Liver (tissue), 9 donors: ENCODE results near the gene MPP3. TPM values are rescaled to one million over a fixed set of nuclear protein-coding genes. Genes with fewer than 3 reads are reported as not detected.

Experiments
- DNase-seq: peaks from one replicate; pipeline ENCODE4 v3.0.0-alpha.2; 2017; ENCODE audit warnings: low spot score
- H3K27ac ChIP-seq, 2 donors: one replicate each; pipeline ENCODE4 v1.7.0; 2013; ENCODE audit warnings: inconsistent platforms in 2 of 2, low read length in 2 of 2, control low read depth in 1 of 2, low read depth in 1 of 2, mild to moderate bottlenecking in 1 of 2
- H3K27me3 ChIP-seq, 4 donors: one replicate each; pipeline versions ENCODE4 v1.6.1 to v1.7.0; 2013; ENCODE audit warnings: low read length in 3 of 4, inconsistent platforms in 1 of 4, mild to moderate bottlenecking in 1 of 4, moderate library complexity in 1 of 4; ENCODE audit not compliant: control insufficient read depth in 4 of 4, insufficient read depth in 4 of 4
- H3K36me3 ChIP-seq, 4 donors: one replicate each; pipeline versions ENCODE4 v1.6.1 to v1.7.0; 2013; ENCODE audit warnings: low read length in 3 of 4, mild to moderate bottlenecking in 3 of 4, low read depth in 1 of 4, moderate library complexity in 1 of 4; ENCODE audit not compliant: control insufficient read depth in 4 of 4, insufficient read depth in 3 of 4
- H3K4me1 ChIP-seq, 4 donors: one replicate each; pipeline versions ENCODE4 v1.6.1 to v1.7.0; 2013; ENCODE audit warnings: low read length in 3 of 4, mild to moderate bottlenecking in 3 of 4, moderate library complexity in 1 of 4; ENCODE audit not compliant: control insufficient read depth in 4 of 4, insufficient read depth in 4 of 4
- H3K4me3 ChIP-seq, 3 donors: one replicate each; pipeline versions ENCODE4 v1.6.1 to v1.7.0; 2013; ENCODE audit warnings: low read length in 3 of 3, control low read depth in 1 of 3, low read depth in 1 of 3, mild to moderate bottlenecking in 1 of 3
- H3K9ac ChIP-seq, 2 donors: one replicate each; pipeline ENCODE4 v1.7.0; 2013; ENCODE audit warnings: low read length in 2 of 2, mild to moderate bottlenecking in 2 of 2, moderate library complexity in 2 of 2, control low read depth in 1 of 2, low read depth in 1 of 2
- H3K9me3 ChIP-seq, 4 donors: one replicate each; pipeline versions ENCODE4 v1.6.1 to v1.7.0; 2013; ENCODE audit warnings: low read length in 3 of 4; ENCODE audit not compliant: control insufficient read depth in 4 of 4
- FOXA2 ChIP-seq: IDR thresholded peaks from 2 replicates; pipeline ENCODE4 v1.6.1; 2016; ENCODE audit warnings: antibody characterized with exemption
- GABPA ChIP-seq, 2 donors: IDR thresholded peaks in 1 of 2; conservative IDR thresholded peaks in 1 of 2; 2 replicates each; pipeline ENCODE4 v1.6.1; 2016; ENCODE audit warnings: antibody characterized with exemption in 2 of 2, mild to moderate bottlenecking in 1 of 2, moderate library complexity in 1 of 2
- HNF4G ChIP-seq: IDR thresholded peaks from 2 replicates; pipeline ENCODE4 v1.6.1; 2016; ENCODE audit warnings: antibody characterized with exemption
- TAF1 ChIP-seq: conservative IDR thresholded peaks from 2 replicates; pipeline ENCODE4 v1.6.1; 2016; ENCODE audit warnings: antibody characterized with exemption, mild to moderate bottlenecking
- WGBS: extraction: QIAGEN DNeasy Blood & Tissue Kit; methylation state at CpG from one replicate; pipeline ENCODE4 v1.1.7; 2013; 5-methylcytosine and 5-hydroxymethylcytosine counted together
- polyA plus RNA-seq, 2 donors: library from polyadenylated mRNA; stranded (reverse) in 1 of 2; unstranded in 1 of 2; fragments of 200-250 nt in 1 of 2; fragments of >200 nt in 1 of 2; fragmentation: Nextera tagmentation in 1 of 2; extraction: Ambion mirVana in 1 of 2; gene quantifications; one replicate each; pipeline versions ENCODE4 v1.2.1 to v1.2.3, GENCODE V29; 2013 to 2015
- total RNA-seq, 2 donors: library from RNA; depleted of rRNA; stranded (reverse); fragments of >200 nt; gene quantifications; one replicate each; pipeline ENCODE4 v1.2.3, GENCODE V29; 2014
- TF ChIP-seq, protein P1 (sequence below): fragments of 150-350 bp; IDR thresholded peaks from 2 replicates; pipeline ENCODE4 v1.5.1; 2017; ENCODE audit warnings: improper control_type of control experiment, low read depth, low read length; ENCODE audit not compliant: missing input control
- TF ChIP-seq, protein P2 (sequence below): IDR thresholded peaks from 2 replicates; pipeline ENCODE4 v1.6.1; 2016; ENCODE audit warnings: antibody characterized with exemption
- TF ChIP-seq, protein P3 (sequence below): IDR thresholded peaks from 2 replicates; pipeline ENCODE4 v1.6.1; 2016; ENCODE audit warnings: antibody characterized with exemption, mild to moderate bottlenecking
- donor health status: healthy.
- donor health status: healthy.
- donor health status: healthy.
- donor health status: healthy.
- donor health status: healthy.

The MPP3 gene
- total and polyA plus RNA-seq, 4 donors = 0.23 to 1.3 (median 0.72) TPM

DNA sequence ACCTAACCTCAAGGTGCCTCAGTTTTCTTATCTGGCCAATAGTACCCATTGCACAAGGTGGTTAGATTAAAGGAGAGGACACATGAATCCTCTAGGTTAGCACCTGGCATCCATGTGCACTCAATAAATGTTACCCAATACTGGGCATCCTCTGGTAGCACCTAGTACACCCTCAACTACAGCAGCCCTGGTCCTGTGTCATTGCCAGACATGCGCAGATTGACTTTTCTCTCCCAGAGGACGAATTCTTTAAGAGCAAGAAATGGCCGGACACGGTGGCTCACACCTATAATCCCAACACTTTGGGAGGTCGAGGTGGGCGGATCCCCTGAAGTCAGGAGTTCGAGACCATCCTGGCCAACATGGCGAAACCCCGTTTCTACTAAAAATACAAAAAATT, 61.5 kb downstream of the MPP3 start (continued):
- TF ChIP-seq, protein P1, sequence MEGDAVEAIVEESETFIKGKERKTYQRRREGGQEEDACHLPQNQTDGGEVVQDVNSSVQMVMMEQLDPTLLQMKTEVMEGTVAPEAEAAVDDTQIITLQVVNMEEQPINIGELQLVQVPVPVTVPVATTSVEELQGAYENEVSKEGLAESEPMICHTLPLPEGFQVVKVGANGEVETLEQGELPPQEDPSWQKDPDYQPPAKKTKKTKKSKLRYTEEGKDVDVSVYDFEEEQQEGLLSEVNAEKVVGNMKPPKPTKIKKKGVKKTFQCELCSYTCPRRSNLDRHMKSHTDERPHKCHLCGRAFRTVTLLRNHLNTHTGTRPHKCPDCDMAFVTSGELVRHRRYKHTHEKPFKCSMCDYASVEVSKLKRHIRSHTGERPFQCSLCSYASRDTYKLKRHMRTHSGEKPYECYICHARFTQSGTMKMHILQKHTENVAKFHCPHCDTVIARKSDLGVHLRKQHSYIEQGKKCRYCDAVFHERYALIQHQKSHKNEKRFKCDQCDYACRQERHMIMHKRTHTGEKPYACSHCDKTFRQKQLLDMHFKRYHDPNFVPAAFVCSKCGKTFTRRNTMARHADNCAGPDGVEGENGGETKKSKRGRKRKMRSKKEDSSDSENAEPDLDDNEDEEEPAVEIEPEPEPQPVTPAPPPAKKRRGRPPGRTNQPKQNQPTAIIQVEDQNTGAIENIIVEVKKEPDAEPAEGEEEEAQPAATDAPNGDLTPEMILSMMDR = no peak
- TF ChIP-seq FOXA2 = peak; percentile 38

DNA sequence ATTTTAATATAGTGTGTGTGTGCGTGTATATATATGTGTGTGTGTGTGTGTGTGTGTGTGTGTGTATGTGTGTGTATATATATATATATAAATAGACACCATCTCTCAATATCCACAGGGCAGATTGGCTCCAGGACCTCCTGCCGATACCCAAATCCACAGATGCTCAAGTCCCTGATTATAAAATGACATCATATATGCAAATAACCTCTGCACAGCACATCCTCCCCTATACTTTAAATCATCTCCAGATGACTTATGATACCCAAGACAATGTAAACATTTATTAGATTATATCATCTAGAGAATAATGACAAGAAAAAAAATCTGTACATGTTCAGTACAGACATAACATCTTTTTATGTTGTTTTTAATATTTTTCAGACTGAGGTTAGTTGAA, 62.0 kb downstream of the MPP3 start:
- Histone ChIP-seq H3K4me3 (no peak overlapping the region), H3K27ac (no peak overlapping the region), H3K27me3 (no peaks in the 10 kb centered on the region), H3K4me1 (peaks cover 21 to 65% (median 49%) of the 10 kb centered on the region in 4 donors), H3K9ac (no peak overlapping the region), H3K36me3 (peaks cover 0 to 36% (median 24%) of the 10 kb centered on the region in 4 donors), H3K9me3 (no peaks in the 10 kb centered on the region)
- TF ChIP-seq, protein P1 = no peak
- TF ChIP-seq TAF1 (no peak), GABPA (IDR thresholded peaks at IDR 0.05 in 1 of 2, conservative IDR thresholded peaks at IDR 0.05 in 1 of 2) (no peak)
- TF ChIP-seq, protein P2, sequence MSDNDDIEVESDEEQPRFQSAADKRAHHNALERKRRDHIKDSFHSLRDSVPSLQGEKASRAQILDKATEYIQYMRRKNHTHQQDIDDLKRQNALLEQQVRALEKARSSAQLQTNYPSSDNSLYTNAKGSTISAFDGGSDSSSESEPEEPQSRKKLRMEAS = no peak
- 92% methylated on average over 2 of the region's 2 CpGs for WGBS
- DNase-seq = no peak

DNA sequence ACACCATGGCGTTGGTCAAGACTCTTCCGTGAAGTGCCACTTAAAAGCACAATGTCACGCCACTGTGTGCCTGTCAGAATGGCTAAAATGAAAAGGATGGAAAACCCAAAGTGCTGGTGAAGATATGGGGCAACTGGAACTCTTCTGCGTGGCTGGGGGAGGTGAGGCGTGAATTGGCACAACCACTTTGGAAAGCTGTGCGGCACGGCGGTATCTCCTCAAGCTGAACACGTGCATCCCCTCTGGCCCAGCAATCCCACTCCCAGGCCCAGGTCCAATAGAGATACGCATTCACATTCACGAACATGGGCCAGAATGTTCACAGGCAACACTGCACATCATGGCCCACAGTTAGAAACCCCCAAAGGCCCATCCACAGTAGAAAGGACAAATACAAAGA, 63.1 kb downstream of the MPP3 start:
- 96% methylated on average over 11 of the region's 11 CpGs for WGBS

More for the DNA sequence above, 63.1 kb downstream of the MPP3 start:
- Histone ChIP-seq H3K9ac (no peak overlapping the region), H3K4me1 (peaks cover 17 to 55% (median 39%) of the 10 kb centered on the region in 4 donors), H3K9me3 (no peaks in the 10 kb centered on the region), H3K4me3 (no peak overlapping the region), H3K36me3 (peaks cover 0 to 41% (median 26%) of the 10 kb centered on the region in 4 donors), H3K27me3 (no peaks in the 10 kb centered on the region), H3K27ac (no peak overlapping the region)
- TF ChIP-seq, protein P1 = no peak
- TF ChIP-seq, protein P3, sequence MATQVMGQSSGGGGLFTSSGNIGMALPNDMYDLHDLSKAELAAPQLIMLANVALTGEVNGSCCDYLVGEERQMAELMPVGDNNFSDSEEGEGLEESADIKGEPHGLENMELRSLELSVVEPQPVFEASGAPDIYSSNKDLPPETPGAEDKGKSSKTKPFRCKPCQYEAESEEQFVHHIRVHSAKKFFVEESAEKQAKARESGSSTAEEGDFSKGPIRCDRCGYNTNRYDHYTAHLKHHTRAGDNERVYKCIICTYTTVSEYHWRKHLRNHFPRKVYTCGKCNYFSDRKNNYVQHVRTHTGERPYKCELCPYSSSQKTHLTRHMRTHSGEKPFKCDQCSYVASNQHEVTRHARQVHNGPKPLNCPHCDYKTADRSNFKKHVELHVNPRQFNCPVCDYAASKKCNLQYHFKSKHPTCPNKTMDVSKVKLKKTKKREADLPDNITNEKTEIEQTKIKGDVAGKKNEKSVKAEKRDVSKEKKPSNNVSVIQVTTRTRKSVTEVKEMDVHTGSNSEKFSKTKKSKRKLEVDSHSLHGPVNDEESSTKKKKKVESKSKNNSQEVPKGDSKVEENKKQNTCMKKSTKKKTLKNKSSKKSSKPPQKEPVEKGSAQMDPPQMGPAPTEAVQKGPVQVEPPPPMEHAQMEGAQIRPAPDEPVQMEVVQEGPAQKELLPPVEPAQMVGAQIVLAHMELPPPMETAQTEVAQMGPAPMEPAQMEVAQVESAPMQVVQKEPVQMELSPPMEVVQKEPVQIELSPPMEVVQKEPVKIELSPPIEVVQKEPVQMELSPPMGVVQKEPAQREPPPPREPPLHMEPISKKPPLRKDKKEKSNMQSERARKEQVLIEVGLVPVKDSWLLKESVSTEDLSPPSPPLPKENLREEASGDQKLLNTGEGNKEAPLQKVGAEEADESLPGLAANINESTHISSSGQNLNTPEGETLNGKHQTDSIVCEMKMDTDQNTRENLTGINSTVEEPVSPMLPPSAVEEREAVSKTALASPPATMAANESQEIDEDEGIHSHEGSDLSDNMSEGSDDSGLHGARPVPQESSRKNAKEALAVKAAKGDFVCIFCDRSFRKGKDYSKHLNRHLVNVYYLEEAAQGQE = no peak
- no peak for TF ChIP-seq HNF4G
- no peak for DNase-seq
